Amygdala (tissue), 56 donors: Measurements from ENCODE around the gene DNAH3.
"Not testable (repeated sequence)": the region's sequence is repeated elsewhere in the genome, so short reads cannot be mapped to it uniquely, and the experiment has no call there.

ENCODE experiments used
- DNase-seq, 56 donors: peaks; one replicate each; lab custom pipeline; 2025; lab: John Stamatoyannopoulos, UW

DNAH3 gene

DNA sequence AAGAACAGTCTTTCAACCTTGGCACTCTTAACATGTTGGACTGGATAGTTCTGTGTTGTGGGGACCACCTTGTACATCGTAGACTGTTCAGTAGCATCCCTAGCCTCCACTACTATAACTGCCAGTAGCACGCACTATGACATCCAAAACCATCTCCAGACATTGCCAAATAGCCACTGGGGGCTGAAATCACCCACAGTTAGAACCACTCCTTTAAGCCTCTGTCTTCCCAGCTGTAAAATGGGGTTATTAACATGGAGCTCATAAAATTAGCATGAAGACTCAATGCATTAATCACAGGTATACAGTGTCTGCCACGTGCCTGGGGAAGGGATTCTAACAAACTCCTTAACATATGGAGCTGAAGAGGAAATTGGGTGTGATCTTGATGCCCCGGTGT lies 200.4 kb downstream of the DNAH3 start:
- no peak for DNase-seq

DNA sequence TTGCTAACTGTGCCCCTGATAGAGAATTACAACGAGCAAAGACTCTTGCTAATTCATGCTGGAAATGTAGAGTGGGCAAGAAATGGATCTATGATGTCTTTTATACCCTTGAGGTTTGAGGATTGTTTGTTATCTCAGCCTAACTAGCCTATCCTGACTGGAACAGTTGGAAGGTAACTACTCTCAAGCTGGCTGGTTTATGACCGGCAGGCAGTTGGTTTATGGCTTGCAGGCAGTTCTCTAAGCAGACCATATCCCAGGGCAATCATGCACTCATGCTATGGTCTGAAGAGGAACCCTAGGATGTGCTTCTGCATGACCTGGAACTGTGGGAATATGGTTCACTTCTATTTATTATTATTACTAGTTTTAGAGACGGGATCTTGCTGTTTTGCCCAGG lies 201.0 kb downstream of the DNAH3 start:
- DNase-seq = no peak

- no peak for DNase-seq
Observed at GRCh38 chr16:20948444-20948843, 202.2 kb downstream of the DNAH3 start.

- no peak for DNase-seq
Observed at GRCh38 chr16:20946015-20946629, 204.5 kb downstream of the DNAH3 start.

DNA sequence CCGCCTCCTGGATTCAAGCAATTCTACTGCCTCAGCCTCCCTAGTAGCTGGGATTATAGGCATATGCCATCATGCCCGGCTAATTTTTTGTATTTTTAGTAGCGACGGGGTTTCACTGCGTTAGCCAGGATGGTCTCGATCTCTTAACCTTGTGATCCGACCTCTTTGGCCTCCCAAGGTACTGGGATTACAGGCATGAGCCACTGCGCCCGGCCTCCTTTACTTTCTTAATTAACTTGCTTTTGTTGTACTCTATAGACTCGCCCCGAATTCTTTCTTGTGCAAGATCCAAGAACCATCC lies 205.1 kb downstream of the DNAH3 start:
- not testable (repeated sequence) for DNase-seq

DNA sequence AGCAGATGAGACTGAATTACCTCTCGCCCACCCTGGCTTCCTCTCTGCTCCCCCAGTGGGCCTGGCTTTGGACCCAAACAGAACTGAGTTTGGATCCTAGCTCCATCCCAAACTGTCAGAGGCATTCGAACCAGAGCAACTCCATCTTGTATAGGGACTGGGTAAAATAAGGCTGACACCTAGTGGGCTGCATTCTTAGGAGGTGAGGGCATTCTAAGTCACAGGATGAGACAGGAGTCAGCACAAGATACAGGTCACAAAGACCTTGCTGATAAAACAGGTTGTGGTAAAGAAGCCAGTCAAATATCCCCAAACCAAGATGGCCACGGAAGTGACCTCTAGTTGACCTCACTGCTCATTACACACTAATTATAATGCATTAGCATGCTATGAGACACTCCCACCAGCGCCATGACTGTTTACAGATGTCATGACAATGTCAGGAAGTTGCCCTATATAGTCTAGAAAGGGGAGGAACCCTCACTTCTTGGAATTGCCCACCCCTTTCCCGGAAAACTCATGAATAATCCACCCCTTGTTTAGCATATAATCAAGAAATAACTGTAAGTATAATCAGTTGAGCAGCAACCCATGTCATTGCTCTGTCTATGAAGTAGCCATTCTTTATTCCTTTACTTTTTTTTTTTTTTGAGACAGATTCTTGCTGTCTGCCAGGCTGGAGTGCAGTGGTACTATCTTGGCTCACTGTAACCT lies 205.6 kb downstream of the DNAH3 start:
- no peak for DNase-seq

DNA sequence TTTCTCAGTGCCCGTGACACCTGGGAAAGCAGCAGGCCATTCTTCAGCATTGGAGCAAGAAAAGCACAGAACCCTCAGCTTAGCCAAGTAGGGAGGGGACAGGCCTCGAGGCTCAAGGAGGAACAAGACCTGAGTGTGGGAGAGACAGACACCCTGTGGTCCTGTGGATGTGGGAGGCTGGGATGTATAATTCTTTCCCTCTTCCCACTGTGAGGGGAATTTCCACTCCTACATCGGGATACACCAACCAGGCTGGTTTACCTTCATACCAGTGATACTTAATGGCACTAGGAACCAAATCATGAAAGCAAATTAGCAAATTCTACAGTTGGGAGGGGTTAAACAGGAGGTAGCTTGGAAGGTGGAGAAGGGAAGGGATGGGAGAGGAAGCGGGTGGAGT lies 208.4 kb downstream of the DNAH3 start:
- no peak for DNase-seq

DNA sequence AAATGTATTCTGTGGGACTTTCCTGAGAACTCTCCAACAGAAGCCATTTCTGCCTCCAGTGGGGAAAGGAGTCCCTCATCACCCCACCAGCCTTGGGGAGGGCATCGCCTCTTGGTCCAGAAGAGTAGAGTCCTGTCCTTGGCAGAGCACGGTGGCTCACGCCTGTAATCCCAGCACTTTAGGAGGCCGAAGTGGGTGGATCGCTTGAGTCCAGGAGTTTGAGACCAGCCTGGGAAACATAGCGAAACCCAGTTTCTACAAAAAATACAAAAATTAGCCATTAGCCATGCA lies 209.1 kb downstream of the DNAH3 start:
- no peak for DNase-seq

- DNase-seq = no peak
Observed at GRCh38 chr16:20940871-20941635, 209.6 kb downstream of the DNAH3 start.

DNA sequence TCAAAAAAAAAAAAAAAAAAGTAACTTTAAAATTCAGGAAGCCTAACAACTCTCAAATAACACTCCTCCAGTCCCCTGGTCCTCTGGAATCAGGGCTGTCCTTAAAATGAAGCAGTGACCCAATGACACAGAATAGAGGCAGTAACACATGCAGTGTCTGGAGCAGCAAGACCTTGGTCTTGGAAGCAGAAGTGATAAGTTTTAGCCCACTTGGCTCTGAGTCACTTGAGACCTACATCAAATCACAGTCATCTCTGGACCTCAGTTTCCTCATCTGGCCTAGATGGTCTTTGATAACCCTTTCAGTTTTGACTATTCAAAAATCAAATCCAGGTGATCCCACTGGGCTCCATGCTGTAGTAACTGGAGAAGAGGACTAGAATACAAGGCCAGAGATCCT lies 211.0 kb downstream of the DNAH3 start:
- no peak for DNase-seq

DNA sequence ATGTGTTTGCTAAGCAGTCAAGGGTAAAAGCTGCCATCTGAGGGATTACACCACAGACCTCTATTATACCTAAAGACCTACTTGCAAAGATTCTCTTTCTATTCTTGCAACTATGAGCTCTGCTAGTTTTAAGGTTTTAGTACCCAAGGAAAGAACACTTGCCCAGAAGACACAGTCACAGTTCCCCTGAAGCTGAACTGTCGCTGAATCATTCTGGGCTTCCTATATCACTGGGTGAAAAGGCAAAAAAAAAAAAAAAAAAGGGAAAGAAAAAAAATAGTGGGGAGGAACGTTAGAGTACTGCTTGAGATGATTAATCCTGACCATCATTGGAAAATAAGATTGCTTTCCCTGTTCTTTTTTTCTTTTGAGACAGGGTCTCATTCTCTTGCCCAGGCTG lies 212.2 kb downstream of the DNAH3 start:
- DNase-seq = no peak

DNA sequence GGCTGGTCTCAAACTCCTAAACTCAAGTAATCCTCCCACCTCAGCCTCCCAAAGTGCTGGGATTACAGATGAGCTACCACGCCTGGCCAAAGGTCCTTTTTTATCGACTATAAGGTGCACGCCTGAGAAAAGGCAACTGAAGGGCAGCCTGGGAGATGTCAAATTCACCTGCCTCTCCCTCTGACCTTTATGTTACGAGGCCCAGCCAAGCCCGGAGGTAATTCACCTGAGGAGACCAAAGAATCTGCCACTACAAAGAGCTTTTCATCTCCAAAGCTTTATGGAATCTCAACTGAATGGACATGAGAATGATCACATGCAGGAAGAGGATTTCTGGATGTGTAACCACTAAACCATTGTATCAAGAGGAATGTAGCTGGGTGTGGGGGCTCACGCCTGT lies 212.9 kb downstream of the DNAH3 start:
- DNase-seq = no peak

DNA sequence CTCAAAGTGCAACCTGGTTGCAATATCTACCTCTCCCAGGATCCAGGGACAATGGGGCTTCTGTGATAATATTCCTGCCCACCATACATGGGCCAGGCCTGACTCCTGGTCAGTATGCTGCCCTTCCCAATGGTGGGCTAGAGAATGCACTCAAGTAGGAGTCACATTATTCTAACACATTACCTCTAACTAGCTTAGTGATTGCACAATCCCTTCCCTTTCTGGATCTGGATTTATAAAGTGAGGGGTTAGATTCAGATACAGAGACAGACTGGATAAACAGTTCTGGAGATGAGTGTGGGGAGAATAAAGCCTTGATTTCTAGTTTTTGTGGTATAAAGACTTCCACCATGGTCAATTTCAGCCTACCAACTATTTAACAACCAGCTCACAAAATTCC lies 217.1 kb downstream of the DNAH3 start:
- DNase-seq = no peak

- DNase-seq = no peak
Observed at GRCh38 chr16:20931066-20931600, 219.5 kb downstream of the DNAH3 start.

DNA sequence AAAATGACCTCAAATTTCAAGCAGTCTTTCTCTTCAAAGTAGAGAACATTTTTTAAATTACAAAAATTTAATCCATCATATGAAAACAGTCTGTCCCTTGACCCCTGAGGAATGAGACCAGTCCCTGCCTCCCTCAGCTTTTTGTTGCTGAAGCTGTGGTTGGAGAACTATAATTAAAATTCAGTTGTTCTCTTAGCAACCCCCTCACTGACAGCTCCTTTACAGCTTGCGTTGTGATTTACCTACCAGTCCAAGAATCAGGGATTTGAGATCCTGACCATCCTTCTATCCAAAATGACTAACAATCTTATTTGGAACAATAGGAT lies 220.3 kb downstream of the DNAH3 start:
- DNase-seq = no peak

- DNase-seq = not testable (repeated sequence)
Observed at GRCh38 chr16:20929676-20930364, 220.8 kb downstream of the DNAH3 start.

DNA sequence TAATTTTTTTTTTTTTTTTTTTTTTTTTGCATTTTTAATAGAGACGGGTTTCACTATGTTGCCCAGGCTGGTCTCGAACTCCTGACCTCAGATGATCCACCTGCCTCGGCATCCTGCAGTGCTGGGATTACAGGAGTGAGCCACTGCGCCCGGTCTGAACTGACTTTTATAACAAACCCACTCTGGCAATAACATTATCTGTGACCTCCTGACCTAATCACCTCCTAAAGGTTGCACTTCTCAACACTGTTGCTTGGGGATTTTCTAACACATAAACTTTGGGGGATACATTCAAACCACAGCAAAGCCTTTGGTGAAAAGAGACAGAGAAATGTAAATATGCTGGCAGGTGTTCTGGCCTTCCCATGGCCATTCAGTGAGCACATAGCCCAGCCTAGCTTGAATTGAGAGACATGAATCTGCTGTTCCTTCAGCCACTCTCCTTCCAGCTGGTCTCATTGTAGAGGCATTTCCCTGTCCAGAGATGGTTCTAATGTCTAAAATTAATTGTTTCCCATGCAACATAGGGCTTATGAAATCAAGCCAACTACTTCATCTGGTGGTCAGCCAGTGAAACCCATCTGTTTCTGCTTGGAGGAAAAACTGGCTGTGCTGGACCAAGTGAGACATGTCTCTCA lies 221.8 kb downstream of the DNAH3 start:
- no peak for DNase-seq

DNA sequence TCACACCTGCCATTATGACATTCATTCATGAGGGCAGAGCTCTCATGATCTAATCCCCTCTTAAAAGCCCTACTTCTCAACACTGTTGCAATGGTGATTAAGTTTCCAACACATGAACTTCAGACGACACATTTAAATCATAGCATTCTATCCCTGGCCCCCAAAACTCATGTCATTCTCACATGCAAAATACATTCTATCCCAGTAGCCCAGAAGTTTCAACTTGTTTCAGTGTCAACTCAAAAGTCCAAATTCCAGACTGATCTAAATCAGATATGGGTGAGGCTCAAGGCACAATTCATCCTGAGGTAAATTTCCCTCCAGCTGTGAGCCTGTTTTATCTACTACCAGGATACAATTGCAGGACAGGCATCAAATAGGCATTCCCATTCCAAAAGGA lies 224.9 kb downstream of the DNAH3 start:
- no peak for DNase-seq

- no peak for DNase-seq
Observed at GRCh38 chr16:20923876-20924275, 226.8 kb downstream of the DNAH3 start.

DNA sequence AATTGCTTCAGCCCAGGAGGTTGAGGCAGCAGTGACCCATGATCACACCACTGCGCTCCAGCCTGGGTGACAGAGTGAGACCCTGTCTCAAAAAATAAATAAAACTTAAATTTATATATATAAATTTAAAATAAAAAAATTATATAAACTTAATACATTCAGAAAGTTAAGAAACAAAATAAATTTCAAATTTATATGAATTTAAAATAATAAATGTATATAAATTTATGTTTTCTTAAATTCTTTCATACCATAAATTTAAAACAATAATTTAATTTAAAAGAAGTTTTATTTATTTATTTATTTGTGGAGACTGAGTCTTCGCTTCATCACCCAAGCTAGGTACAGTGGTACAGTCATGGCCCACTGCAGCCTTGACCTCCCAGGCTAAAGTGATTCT lies 229.8 kb downstream of the DNAH3 start:
- no peak for DNase-seq

DNA sequence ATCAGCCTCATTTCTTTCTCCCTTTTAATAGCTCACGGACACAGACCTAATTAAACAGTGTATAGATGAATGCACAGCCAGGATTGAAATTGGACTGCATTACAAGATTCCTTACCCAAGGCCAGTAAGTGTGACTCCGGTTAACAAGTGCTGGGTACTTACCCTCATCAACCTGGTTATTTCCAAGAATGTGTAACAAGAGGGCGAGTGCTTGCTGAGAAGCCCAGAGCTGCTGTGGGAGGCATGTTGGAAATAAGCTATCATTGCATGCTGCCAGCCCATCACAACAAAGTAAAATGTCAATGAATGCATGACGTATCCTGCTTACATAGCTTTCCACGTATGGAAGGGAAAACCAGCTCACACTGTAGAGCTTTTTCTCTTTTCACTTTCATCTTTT lies 230.6 kb downstream of the DNAH3 start:
- no peak for DNase-seq
